GM19452 (cell line): ENCODE data around the gene IL20RA.
"Not testable (repeated sequence)": the region's sequence is repeated elsewhere in the genome, so short reads cannot be mapped to it uniquely, and the experiment has no call there.

Experiments
- ATAC-seq: cut with Tn5 transposase; IDR thresholded peaks from one replicate; pipeline ENCODE4 v1.9.1; 2021; ENCODE audit not compliant: unreplicated experiment

Gene IL20RA, protein sequence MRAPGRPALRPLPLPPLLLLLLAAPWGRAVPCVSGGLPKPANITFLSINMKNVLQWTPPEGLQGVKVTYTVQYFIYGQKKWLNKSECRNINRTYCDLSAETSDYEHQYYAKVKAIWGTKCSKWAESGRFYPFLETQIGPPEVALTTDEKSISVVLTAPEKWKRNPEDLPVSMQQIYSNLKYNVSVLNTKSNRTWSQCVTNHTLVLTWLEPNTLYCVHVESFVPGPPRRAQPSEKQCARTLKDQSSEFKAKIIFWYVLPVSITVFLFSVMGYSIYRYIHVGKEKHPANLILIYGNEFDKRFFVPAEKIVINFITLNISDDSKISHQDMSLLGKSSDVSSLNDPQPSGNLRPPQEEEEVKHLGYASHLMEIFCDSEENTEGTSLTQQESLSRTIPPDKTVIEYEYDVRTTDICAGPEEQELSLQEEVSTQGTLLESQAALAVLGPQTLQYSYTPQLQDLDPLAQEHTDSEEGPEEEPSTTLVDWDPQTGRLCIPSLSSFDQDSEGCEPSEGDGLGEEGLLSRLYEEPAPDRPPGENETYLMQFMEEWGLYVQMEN

DNA sequence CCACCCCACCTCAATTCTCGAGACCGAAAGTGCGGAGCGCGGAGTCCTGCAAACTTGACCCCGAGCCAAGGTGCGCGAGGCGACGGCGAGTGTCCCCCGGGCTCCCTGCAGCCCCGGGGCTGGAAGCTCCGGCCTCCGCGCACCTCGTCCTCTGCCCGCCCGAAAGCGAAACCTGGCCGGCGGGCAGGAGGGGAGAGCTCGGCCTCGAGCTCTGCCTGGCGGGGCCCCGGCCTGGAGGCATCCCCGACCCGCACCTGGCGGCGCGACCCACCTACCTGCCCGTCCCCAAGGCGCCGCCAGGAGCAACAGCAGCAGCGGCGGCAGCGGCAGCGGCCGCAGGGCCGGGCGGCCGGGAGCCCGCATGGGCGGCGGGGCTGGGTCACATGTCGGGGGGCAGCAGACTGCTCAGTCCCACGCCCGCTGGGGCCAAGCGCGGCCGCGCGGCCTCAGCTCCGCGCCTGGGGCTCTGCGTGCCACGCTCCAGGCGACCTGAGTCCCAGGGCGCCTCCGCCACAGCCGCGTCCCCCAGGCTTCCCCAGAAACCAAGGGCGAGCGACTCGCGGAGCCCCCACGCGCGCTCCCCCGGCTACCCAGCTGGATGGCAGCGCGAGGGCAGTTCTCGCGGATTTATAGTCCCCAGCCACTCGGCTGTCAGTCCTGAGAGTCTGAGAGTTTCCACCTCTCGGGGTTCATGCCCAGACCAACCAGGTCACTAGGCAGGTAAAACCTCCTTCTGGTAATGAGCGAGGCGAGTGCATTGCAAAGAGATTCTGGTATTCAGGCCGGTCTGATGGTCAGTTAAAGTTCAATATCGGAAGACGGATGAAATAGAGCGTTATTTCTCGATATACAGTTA is at the start of gene IL20RA:
TSS of gene IL20RA (minus strand) at position 600 of the 856 bp plus-strand sequence. CDS start at position 363, 237 bp downstream.
- no peak for ATAC-seq

DNA sequence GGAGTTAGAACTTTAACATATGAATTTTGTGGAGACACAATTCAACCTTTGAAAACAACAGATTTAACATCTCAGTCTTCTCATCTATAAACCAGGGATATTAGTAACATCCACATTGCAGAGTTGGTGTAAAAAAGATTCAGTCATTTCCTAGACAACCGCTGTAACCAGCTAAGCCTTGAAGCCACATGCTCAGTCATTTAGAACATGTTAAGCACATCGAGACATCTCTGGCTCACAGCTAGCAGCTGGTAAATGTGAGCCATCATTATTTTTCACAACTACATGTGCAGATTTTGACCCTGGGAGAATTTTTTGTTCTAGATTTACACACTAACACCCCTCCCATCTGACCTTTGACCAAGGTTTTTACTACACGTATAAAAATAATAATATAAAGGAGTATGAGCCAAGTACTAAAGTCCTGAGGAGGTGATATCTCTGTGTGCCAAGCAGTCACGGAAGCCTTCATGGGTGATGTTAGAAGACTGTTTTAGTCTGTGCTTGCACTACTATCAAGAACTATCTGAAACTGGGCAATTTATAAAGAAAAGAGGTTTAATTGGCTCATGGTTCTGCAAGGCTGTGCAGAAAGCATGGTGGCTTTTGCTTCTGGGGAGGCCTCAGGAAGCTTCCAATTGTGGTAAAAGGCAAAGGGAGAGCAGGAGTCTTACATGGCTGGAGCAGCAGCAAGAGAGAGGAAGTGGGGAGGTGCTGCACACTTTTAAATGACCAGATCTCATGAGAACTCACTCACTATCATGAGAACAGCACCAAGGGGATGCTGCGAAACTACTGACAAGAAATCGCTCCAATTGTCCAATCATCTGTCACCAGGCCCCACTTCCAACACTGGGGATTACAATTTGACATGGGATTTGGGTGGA is 48.7 kb upstream of the IL20RA start:
- ATAC-seq: no peak

DNA sequence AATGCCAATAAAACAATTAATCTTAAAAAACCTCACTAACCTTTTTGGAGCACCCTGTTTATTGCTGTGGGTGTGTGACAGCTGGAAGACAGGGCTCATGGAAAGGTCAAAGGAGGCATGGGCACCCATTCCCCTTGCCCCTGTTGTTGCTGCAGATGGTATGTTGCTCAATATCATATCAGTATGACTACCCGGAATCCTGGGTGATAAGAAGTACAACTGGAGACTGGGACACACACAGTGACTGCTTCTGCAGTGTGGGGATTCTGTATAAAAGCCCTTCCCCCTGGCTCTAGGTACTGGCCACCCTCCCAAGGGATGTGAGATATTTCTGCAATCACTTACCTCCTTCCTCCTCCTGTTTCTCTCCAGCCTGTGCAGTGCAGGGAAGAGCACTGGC is 47.3 kb upstream of the IL20RA start:
- no peak for ATAC-seq

DNA sequence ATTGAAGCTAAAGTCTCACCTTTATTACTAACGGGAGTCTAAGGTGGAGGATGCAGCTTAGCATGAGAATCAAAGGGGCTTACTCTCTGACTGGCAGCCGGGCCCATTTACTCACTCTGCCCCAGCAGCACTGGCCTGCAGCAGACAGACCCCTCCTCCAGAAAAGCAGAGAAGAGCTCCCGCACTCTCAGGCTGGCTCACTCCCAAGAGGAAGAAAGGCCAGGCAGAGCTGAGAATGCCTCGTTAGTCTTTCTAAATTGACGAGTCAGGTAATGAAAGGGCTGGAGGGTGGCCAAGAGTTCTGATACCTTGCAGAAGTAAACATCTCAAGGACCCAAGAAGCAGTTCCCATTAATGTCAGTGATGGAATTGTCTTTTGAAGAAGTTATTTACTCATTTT is 44.5 kb upstream of the IL20RA start:
- ATAC-seq: no peak

DNA sequence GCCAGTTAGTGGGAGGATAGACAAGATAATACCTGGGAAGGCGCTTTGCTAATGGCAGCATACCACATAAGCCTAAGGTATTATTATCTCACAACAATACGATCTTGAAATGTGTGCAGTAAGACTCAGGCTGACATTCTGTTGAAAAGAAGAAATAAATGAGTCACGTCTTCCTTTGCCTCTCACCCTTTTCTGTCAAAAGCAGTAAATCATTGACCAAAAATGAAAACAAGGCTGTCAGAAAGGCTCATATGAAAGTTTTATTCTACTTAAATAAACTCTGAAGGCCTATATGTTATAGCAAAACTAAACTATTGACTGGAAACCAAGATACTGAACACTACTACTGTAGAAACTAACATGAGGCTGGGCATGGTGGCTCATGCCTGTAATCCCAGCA is 43.1 kb upstream of the IL20RA start:
- peak; percentile 61 for ATAC-seq

DNA sequence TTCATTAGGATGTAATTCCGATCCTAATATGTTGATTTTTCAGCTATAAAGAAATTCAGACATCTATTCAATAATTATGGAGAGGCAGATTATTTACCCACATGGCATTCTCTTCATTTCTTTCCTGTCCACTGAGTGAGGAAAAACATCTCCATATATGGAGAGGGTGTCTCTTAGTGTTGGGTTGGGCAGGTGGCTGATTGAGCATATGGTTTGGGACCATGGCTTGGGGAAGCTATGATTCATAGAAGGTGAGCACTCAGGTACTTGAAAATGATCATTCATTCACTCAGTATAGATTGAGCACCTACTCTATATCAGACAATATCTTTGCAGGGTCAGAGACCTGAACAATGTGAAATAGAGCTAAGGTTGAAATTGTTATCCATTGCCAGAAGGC is 41.3 kb upstream of the IL20RA start:
- no peak for ATAC-seq

DNA sequence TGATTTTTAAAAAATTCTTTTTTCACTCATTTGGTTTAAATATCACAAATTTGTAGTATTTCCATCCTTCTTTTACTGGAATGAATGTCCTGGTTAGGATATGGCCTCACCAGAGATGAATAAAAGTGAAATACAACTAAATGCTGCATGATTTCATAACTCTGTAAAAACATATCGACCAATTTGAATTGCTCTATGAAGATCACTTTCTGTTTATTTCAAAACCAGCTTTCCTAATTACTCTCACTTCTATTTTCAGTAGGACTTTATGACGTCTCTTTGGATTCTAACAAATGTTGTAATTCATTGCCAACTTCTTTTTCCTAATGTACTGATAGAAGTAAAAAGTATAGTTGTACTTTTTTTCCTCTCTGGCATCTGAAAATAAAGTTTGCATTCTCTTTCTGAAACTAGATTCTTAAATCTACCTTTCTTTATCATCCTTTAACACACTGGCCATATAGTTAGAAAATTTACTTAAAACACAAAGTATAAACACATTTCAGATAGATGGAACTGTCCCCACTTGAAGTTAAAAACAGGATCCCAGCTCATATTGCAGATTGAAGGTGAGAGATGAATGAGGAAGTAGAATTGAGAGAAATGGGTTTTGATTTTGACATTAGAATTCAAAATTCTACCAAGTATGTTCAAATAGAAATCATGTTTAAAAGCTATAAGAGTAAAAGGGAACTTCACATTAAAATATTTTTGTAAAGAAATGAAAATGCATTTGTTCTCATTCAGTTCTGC is 40.3 kb upstream of the IL20RA start:
- ATAC-seq: no peak

DNA sequence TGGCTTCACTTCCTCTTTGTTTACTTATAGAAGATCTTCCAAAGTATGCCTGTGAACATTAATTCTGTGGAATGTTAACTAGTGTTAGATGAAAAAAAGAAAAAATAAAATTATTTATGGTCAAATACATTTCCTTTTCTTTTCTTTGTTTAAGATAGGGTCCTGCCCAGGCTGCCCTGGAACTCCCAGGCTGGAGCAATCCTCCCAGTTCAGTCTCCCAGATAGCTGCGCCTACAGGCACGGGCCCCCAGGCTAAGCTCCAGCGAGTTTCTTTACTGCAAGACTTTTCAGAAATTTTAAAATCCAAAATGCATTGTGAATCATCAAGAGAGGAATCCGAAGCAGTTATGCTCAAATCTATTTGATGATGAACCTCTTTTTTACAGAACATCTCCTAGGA is 39.3 kb upstream of the IL20RA start:
- no peak for ATAC-seq

DNA sequence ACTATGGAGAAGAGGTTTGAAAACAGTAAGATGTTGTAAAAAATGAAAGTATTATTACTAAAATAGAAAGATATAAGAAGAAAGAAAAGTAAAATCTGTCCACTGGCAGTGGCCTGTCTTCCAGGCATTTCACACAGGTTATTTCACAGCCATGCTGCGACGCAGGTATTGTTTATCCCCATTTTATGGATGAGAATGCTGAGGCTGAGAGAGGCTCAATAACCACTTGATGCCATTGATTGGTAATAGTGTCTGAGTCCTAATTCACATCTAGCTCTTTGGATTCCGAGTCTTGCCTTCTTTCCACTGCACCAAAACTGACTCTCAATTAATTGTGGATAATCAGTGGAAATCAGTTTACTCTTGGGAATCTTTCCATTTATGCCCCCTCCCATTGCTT is 37.2 kb upstream of the IL20RA start:
- no peak for ATAC-seq

DNA sequence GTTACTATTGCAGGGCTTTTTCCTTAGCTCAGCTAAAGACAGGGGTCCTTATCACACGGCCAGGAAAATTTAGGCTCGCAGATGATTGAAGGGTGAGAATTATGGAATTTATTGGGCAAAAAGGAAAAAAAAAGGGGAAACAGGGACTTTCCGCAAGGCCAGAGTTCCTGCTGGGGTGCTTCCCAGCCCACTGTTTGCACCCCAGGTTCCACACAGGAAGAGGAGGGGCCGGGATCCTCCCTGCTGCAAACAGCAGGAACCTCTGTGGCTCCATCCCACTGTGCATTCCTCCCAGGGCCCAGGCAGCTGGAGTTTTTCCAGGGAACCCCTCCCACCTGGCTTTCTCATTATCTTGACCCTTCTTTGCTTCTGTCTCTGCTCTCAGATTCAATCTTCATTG is 35.9 kb upstream of the IL20RA start:
- ATAC-seq: no peak

DNA sequence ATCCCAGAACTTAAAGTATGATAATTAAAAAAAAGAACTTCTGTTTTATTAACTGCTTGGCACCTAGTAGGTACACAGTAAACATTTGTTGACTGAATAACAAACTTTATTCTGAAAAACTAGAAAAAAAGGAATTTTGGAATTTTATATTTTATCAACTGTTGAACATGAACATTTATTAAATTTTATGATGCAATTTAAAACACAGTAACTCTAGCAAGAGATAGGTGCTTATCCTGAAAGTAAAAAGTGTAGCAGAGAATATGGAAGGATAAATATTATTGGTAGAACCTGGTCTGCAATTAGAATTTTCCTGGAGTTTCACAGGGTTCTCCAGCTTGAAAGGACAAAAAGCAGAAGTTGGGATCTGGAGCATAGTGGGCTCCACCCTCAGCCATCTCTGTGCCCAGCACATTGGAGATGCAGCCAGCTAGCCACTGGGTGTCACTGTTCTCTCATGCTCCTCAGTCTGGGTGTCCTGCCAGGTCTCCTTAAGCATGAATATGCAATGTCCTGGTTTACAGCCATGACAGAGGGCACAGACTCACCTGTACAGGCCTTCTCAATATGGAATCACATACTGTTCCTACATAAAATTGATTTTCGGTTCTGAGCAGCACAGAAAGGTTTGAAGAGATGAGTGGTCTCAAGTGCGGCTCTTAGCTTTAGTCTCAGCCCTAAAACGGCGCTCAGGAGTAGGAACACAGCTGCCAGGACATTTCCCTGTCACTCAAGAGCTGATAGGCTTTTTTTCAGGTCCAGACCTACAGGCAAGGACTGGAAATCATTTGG is 31.7 kb upstream of the IL20RA start:
- ATAC-seq: peak; percentile 100

DNA sequence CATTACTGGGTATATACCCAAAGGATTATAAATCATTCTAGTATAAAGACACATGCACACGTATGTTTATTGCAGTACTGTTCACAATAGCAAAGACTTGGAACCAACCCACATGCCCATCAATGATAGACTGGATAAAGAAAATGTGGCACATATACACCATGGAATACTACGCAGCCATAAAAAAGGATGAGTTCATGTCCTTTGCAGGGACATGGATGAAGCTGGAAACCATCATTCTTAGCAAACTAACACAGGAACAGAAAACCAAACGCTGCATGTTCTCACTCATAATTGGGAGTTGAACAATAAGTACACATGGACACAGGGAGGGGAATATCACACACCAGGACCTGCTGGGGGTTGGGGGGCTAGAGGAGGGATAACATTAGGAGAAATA is 31.0 kb upstream of the IL20RA start:
- not testable (repeated sequence) for ATAC-seq

DNA sequence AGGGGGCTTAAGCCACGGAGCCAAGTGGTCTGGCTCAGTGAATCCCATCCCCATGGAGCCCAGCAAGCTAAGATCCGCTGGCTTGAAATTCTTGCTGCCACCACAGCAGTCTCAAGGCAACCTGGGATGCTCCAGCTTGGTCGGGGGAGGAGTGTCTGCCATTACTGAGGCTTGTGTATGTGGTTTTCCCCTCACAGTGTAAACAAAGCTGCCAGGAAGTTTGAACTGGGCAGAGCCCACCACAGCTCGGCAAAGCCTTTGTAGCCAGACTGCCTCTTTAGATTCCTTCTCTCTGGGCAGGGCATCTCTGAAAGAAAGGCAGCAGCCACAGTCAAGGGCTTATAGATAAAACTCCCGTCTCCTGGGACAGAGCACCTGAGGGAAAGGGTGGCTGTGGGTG is 25.5 kb upstream of the IL20RA start:
- ATAC-seq: no peak

DNA sequence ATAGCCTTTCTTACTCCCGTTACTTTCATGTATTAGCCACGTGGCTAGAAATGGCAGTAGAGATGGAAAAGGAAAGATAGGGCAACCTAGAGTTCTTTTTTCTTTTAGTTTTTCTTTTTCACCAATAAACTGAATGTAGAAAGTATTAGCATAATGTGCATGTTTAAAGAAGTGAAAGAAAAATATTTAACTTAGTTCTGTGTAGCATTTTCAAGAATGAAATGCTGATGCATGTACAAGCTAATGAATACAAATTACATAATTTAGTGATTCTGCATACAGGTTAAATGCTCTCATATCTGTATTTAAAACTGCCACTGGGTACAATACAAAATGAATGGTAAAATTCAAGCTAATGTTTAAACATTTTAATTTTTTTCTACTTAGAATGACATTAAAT is 22.6 kb upstream of the IL20RA start:
- ATAC-seq: no peak

DNA sequence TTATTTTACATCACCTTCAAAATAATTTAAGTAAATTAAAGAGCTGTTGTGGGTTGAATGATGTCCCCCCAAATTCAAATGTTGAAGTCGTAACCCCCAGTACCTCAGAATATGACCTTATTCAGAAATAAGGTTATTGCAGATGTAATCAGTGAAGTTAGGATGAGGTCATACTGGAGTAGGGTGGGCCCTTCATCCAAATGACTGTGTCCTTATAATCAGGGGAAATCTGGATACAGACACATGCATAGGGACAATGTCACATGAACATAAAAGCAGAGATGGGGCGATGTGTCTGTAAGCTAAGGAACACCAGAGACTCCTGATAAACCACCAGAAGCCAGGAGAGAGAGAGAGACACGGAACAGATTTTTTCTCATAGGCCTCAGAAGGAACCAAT is 13.3 kb upstream of the IL20RA start:
- no peak for ATAC-seq

DNA sequence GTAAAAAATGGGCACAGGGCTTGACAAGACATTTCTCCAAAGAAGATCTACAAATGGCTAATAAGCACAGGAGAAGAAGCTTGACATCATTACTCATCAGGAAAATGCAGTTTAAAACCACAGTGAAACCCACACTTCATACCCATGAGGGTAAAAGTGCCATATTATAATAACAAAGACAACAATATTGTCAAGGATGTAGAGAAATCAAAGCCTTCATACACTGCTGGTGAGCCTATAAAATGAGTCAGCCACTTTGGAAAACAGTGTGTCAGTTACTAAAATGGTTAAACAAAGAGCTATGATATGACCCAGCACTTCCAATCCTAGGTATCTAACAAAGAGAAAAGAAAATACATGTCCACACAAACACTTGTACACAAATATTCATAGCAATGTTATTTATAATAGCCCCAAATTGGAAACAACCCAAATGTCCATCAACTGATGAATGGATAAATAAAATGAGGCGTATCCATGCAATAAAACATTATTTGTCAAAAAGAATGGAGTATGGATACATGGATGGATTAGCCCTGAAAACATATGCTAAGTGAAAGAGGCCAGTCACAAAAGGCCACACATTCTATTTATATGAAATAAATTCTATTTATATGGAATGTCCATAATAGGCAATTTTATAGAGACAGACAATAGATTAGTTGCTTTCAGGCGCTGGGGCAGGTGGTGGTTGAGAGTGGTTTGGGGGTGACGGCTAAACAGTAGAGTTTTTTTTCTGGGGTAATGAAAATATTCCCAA is 11.5 kb upstream of the IL20RA start:
- no peak for ATAC-seq

DNA sequence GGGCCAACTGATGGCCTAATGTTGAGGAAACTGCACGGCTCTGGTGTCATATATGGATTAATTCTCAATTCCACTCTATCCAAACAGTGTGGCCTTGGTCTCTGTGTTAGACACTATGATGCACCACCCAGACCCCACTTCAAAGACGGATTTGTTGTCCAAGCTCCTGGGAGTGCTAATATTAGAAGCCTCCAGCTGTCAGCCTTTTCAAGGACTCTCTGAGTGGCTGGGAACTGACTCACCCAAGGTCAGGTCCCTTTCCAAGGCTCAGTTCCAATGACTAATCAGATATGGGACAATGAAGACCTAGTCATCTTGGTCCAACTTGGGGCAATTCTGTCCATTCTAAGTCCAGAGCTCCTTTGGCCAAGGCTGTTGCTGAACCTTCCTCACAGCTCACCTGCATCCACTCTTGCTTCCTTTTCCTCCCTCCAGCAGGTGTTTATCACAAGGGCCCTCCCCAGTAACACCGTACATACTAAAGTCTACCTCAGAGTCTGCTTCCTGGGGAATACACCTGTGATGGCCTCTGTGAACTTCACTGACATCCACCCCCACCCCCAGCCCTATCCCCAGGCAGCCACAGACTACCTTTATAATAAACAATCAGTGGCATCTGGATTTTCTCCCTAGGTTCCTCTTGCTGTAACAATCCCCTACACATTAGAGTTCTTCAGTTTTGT is 7.2 kb upstream of the IL20RA start:
- ATAC-seq: no peak

DNA sequence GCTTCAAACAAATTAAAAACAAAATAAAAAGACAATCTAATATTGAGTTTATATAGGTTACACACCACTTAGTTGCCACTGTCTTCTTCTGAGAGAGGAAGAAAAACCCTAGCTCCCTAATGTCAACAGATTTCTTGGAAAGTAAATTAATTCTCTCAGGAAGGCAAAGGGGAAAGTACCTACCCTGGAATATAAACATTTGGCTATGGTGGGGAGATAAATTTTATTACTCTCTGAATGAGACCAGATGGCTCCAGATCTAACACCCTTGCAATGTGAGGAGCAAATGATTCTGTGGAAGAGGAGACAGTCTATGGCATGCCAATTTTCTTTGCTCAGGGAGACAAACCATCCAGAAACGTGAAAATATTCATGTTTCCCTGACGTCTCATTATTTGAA is 4.3 kb upstream of the IL20RA start:
- ATAC-seq: no peak
